ENCODE measurements around the gene FCN3.

DNA sequence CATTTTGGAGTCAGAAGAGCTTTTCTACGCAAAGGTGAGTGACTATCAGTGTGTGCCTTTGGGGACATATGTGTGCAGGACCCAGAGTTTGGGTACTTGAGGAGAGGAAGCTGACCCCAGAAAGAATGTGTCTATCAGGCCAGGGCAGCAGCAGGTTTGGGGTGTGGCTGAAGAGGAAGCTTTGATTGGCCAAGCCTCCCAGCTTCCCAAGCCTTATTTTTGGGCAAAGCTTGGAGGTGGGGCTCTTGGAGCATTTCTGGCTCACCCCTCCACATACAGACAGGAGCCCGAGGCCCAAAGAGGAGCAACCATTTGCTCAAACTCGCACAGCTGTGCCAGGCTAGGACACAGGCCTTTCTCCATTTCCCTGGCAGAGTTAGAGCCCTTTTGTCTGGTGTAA, 22.5 kb upstream of the FCN3 start:
- TF ChIP-seq, protein P1, sequence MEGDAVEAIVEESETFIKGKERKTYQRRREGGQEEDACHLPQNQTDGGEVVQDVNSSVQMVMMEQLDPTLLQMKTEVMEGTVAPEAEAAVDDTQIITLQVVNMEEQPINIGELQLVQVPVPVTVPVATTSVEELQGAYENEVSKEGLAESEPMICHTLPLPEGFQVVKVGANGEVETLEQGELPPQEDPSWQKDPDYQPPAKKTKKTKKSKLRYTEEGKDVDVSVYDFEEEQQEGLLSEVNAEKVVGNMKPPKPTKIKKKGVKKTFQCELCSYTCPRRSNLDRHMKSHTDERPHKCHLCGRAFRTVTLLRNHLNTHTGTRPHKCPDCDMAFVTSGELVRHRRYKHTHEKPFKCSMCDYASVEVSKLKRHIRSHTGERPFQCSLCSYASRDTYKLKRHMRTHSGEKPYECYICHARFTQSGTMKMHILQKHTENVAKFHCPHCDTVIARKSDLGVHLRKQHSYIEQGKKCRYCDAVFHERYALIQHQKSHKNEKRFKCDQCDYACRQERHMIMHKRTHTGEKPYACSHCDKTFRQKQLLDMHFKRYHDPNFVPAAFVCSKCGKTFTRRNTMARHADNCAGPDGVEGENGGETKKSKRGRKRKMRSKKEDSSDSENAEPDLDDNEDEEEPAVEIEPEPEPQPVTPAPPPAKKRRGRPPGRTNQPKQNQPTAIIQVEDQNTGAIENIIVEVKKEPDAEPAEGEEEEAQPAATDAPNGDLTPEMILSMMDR (IDR thresholded peaks at IDR 0.05) = no peak
- TF ChIP-seq POLR2A (IDR thresholded peaks at IDR 0.05; ENCODE audit: low read depth) (no peak), EP300 (IDR thresholded peaks at IDR 0.05) (no peak), POLR2AphosphoS5 (IDR thresholded peaks at IDR 0.05) (no peak)
